GM21619 (cell line): ENCODE data around the gene PTPRG.

Experiments used
- ATAC-seq: cut with Tn5 transposase; IDR thresholded peaks from one replicate; pipeline ENCODE4 v1.9.1; 2021; ENCODE audit not compliant: unreplicated experiment

Gene PTPRG

GRCh38 chr3:61562042-61562720 is 810 bp downstream of the PTPRG start:
- no peak for ATAC-seq

- ATAC-seq, result no peak
Observed at GRCh38 chr3:61562721-61563312, 1.4 kb downstream of the PTPRG start.

GRCh38 chr3:61563313-61564271 is 2.2 kb downstream of the PTPRG start:
- ATAC-seq, result no peak

- ATAC-seq, result no peak
Observed at GRCh38 chr3:61564395-61565059, 3.2 kb downstream of the PTPRG start.

GRCh38 chr3:61565569-61565968 is 4.2 kb downstream of the PTPRG start:
- no peak for ATAC-seq

GRCh38 chr3:61568127-61568526 is 6.8 kb downstream of the PTPRG start:
- ATAC-seq, result no peak

- no peak for ATAC-seq
Observed at GRCh38 chr3:61569856-61570580, 8.6 kb downstream of the PTPRG start.

GRCh38 chr3:61570813-61571212 is 9.4 kb downstream of the PTPRG start:
- no peak for ATAC-seq

GRCh38 chr3:61571516-61572336 is 10.4 kb downstream of the PTPRG start:
- no peak for ATAC-seq

GRCh38 chr3:61572879-61573278 is 11.5 kb downstream of the PTPRG start:
- ATAC-seq, result no peak

- ATAC-seq, result no peak
Observed at GRCh38 chr3:61573441-61573840, 12.1 kb downstream of the PTPRG start.

- ATAC-seq, result no peak
Observed at GRCh38 chr3:61574854-61575253, 13.5 kb downstream of the PTPRG start.

GRCh38 chr3:61575893-61576292 is 14.5 kb downstream of the PTPRG start:
- ATAC-seq, result no peak

- no peak for ATAC-seq
Observed at GRCh38 chr3:61577760-61578159, 16.4 kb downstream of the PTPRG start.

- ATAC-seq, result no peak
Observed at GRCh38 chr3:61578667-61579367, 17.4 kb downstream of the PTPRG start.

- ATAC-seq, result no peak
Observed at GRCh38 chr3:61579685-61580084, 18.3 kb downstream of the PTPRG start.

- ATAC-seq, result no peak
Observed at GRCh38 chr3:61580982-61581643, 19.7 kb downstream of the PTPRG start.

- ATAC-seq, result no peak
Observed at GRCh38 chr3:61582287-61582686, 20.9 kb downstream of the PTPRG start.

- no peak for ATAC-seq
Observed at GRCh38 chr3:61582846-61583245, 21.5 kb downstream of the PTPRG start.
